M059J (cell line): ENCODE results near the gene HAX1. TPM values are rescaled to one million over a fixed set of nuclear protein-coding genes. Genes with fewer than 3 reads are reported as not detected.
A peak's percentile ranks its signal among the peaks of the same experiment; 100 is the strongest.
"Not testable (repeated sequence)": the region's sequence is repeated elsewhere in the genome, so short reads cannot be mapped to it uniquely, and the experiment has no call there.

Experiments used
- DNase-seq: peaks from one replicate; pipeline ENCODE4 v3.0.0-alpha.2; 2012; ENCODE audit warnings: low read depth
- total RNA-seq: library from RNA; depleted of rRNA; stranded (reverse); fragments of >200 nt; shearing (Covaris generic); gene quantifications from 2 replicates; pipeline ENCODE4 v1.2.3, GENCODE V29; 2014; rRNA removed

Gene HAX1
- total RNA-seq: 92.3 and 123 TPM in 2 replicates

GRCh38 chr1:154272217-154272998, at the start of gene HAX1:
TSS of gene HAX1 (plus strand) at chr1:154272629. CDS start at chr1:154272724, 95 bp downstream.
- DNase-seq: peak; percentile 98

DNA sequence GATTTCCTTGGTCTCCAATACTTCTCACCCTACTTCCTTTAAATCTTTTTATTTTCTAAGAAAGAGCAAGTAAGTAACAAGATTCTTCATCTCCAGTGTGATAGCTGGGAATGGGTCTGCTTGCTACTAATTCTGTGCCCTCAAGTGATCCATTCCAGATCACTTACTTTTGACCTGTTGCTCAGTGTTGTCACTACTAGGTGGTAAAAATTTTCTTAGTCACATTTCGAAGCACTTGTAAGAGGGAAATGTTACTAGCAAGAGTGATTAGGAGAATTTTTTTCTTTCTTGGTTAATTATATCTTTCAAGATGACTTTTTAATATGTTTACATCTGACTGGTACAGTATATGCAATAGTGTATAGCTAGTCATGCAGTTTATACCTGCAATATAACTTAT, 49.5 kb upstream of the HAX1 start:
- peak; percentile 15 for DNase-seq

DNA sequence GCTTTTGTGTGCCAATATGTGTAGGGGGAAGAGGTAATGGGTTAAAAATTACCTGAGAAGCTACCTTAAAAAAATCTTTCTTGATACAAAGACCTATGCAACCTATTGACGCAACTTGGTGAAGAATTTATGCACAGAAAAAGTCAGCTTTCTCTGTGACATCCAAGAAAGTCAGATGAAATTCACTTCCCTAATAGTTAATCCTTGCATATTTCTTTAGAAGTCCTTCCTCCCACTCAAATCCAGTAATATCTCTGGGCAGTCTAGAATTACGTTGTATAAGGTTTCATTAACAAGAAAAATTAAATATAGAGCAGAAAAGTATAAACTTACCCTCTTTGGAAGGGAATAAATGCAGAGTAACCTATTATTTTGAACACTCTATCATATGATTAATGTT, 48.8 kb upstream of the HAX1 start:
- DNase-seq: no peak

DNA sequence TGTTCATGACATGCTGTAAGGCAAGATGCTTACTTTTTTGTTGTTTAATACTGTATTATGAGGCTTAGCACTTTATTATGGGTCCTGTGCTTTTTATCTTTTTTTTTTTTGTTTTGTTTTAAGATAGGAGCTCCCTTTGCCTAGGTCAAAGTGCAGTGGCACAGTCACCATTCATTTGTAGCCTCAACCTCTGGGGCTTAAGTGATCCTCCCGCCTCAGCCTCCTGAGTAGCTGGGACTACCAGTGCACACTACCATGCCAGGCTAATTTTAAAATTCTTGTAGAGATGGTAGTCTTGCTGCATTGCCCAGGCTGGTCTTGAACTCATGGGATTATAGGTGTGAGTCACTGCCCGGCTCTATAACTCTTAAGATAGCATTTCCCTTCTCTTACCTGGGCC, 47.1 kb upstream of the HAX1 start:
- no peak for DNase-seq

DNA sequence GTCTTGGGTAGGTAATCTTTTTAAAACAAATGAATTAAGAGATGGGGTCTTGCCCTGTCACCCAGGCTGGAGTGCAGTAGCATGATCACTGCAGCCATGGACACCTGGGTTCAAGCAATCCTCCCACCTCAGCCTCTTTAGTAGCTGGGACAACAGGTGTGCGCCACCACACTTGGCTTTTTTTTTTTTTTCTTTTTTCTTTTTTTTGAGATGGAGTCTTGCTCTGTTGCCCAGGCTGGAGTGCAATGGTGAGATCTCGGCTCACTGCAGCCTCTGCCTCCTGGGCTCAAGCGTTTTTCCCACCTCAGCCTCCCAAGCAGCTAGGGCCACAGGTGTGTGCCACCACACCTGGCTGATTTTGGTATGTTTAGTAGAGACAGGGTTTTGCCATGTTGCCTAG, 41.3 kb upstream of the HAX1 start:
- DNase-seq: not testable (repeated sequence)

DNA sequence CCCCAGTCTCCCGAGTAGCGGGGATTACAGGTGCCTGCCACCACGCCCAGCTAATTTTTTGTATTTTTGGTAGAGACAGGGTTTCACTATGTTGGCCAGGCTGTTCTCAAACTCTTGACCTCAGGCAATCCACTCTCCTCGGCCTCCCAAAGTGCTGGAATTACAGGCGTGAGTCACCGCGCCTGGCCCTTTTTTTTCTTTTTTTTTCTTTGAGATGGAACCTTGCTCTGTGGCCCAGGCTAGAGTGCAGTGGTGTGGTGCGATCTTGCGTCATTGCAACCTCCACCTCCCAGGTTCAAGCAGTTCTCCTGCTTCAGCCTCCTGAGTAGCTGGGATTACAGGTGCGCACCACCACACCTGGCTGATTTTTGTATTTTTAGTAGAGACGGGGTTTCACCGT, 39.3 kb upstream of the HAX1 start:
- DNase-seq: peak; percentile 14

- DNase-seq: no peak
These were observed 35.6 kb upstream of the HAX1 start for GRCh38 chr1:154236855-154237254.

GRCh38 chr1:154237435-154237834, 35.0 kb upstream of the HAX1 start:
- no peak for DNase-seq

DNA sequence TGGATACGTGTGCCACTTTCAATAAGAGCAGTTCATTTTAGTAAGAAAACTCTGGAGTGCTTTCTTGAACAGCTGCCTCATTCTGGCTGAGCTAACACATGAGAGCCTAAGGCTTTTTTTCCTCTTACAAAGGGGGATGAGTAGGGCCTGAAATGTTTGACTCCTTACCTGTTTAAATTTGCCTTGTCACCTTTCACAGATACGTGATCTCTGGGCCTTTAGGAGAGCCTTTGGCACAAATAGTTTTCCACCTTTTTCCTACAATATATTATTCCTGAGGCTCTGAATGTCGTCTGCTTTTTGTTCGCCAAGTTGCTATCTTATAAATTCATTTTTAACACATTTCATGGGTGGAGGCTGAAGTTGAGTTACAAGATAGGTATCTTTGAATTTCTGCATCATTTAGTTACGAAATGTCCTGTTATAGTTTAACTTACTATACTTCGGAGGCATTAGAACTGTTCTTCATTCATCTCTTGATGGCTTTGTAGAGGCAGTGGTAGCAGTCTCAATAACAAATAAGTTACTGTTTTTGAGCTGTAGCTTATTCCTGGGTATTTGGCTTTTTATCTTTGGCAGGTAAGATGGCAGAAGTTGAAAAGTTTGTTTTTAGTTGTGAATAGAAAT, 34.4 kb upstream of the HAX1 start:
- DNase-seq: no peak

DNA sequence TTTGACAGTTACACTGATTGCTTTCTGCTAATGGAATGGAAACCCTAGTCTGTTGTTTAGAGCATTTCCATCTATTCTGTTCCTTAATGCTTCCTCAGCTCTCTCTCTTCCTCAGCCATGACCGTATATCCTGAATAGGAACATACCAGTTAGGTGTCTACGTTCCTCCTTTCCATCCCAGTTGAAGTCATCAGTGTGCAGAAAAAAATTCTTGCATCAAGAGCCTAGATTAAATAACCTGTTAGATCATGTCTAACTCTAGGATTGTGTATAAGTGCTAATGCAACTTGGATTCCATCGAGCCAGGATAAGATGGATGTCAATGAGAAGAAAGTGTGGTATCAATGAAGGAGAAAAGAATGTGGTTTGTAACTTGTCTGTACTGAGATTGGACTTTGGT, 32.9 kb upstream of the HAX1 start:
- DNase-seq: no peak

DNA sequence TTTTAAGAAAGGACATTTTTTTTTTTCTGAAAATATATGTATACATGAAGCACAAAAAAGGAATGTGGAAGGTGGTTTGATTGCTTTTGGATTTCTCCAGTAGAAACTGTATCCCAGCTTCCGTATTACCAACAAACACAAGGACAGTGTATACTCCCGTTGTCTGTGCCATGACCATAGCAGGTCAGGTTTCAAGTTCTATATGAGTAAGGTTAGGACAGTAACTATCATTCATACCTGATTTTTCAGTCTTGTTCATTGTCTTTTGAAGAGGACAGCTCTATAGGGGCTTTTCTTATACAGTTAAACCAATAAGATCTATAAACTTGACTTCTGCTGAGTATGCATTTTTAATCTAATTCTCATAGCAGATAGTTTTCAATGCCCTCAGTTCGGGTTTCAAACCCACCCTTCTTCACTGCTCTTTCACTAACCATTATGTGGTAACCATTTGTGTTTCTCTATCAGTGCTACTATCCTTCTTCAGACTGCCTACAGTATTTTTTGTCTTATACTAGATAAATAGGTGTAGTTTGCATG, 32.1 kb upstream of the HAX1 start:
- no peak for DNase-seq

GRCh38 chr1:154241703-154242351, 30.6 kb upstream of the HAX1 start:
- no peak for DNase-seq

DNA sequence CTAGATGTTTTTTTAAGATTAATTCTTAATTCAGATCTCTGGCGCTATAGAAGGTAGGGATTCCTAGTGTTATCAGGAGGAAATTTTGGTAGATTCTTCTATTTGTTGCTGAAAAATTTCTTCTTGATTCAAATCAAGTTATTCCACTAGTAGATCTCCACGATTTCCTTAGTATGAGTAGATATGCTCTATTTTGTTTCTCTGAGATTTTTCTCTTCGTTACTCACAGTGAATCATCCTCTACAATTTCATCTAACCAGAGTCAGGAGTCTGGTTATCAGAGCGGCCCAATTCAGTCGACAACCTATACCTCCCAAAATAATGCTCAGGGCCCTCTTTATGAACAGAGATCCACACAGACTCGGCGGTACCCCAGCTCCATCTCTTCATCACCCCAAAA, 18.8 kb upstream of the HAX1 start:
- no peak for DNase-seq

- DNase-seq: no peak
These were observed 15.7 kb upstream of the HAX1 start for GRCh38 chr1:154256686-154257085.

DNA sequence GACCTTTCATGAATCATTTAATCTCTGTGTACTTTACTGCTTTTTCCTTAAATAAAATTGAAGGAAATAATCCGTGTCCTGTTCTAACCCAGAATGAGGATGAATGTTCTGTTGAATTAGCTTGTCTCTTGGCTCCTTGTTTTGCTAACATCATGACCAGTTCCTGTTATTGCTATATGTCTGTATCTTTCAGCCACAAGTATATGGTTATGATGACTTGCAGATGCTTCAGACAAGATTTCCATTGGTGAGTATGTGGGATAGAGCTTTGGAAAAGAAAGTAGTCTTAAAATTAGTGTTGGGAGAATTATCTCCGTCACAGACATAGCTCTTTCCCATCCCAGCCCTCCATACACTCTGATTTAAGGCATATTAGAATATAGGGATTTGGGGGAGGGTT, 13.6 kb upstream of the HAX1 start:
- DNase-seq: no peak

DNA sequence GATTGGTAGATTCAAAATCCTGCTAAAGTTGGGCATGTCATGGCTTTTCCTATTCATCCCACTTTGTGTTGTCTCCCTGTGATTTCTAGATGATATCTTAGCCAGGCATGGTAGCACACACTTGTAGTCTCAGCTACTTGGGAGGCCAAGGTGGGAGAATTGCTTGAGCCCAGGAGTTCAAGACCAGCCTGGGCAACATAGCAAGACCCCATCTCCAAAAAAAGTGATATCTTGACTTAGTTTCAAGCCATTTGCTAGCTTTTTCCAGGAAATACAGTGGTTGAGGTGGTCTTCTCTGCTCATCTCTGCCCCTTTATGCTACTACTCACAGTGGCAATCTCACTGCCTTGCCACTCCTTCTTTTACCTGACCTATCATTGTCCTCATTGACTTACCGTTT, 12.3 kb upstream of the HAX1 start:
- no peak for DNase-seq

DNA sequence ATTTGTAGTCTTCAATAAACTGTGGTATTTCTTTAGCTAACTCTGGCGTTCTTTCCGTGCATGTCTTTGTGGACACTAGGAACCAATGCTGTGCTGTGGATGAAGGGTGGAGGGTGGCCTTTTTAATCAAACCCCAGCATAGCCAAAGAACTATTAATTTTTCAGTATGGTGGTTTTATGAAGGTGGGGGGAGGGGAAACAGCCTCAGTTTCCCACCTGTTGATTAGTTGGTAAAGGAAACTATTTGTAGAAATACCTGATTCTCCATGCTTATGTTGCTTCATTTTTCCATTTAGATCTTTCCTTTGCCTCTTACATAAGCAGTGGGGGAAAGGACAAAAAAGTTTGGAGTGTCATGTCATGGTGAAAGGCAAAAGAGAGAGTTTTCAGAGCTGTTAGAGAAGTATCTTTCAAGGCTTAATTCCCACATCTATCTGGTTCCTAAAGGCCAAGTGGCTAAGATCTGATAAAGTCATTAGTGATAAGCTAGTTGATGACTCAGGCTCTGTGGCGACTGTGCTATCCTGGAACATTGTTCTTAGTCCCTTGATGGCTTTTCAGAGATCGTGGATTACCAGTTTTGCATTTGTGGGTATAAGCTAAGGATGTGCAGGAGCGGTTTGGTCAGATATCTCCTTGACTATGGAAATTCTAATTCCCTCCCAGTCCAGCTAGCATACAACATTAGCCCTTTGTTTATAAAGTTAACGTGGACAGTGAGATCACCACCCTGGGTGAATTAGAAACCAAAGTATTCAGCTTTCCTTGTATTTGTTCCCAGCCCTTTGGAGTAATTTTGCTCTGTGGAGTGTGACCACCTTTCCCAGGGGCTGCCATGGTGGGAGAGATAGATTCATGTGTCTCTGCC, 8.7 kb upstream of the HAX1 start:
- DNase-seq: peak; percentile 37

DNA sequence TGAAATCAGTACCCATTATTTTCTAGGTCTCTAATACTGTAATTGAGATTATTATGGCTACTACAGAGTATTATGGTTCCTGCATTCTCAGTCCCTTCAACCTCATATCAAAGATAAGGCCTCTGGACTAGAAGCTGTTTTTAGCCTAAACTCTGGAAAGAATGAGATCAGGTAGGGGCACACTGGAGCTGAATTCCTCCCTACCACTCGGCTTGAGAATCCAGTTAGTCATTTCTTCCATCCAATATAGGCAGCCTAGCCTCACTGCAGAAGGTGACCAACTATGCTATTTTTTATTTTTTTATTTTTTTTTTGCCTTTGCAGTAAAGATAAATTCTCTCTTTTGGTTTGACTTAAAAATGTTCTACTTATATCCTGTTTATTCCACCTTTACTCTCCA, 8.0 kb upstream of the HAX1 start:
- no peak for DNase-seq

DNA sequence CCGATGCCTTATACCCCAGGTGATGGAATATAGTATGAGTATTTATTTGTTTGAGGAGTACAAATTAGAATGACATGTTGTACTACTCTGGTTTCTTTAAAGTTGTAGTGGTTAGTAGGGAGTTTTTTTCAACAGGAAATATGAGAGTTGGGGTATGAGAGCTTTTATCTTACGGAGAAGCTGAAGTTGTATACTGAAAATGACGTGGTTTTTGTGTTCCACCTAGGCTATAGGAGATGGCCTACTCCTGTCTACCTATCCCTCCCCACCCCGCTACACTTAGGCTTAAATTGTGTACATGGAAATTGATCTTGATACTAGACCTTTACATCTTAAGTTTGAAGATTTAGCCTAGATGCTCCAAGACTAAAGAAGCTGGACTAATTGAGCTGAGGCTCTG, 6.8 kb upstream of the HAX1 start:
- no peak for DNase-seq

- DNase-seq: no peak
These were observed 1.6 kb upstream of the HAX1 start for GRCh38 chr1:154270833-154271232.

GRCh38 chr1:154272999-154273563, 652 bp downstream of the HAX1 start:
- no peak for DNase-seq
